PFSK-1 (cell line): ENCODE results near the gene COG3.

Source experiments
- FOXP2 ChIP-seq: optimal IDR thresholded peaks from 2 replicates; pipeline ENCODE3; 2011; ENCODE audit warnings: borderline replicate concordance, control low read depth, inconsistent platforms; ENCODE audit not compliant: insufficient read depth; ENCODE audit errors: extremely low read length, extremely low read depth
- POLR2AphosphoS5 ChIP-seq: IDR thresholded peaks from 2 replicates; pipeline ENCODE4 v1.6.1; 2012; ENCODE audit warnings: low read depth, mild to moderate bottlenecking, control low read depth, low read length, moderate library complexity
- SIN3A ChIP-seq: IDR thresholded peaks from 2 replicates; pipeline ENCODE4 v1.6.1; 2012; ENCODE audit warnings: mild to moderate bottlenecking, low read length, moderate library complexity, borderline replicate concordance; ENCODE audit not compliant: insufficient read depth
- TAF1 ChIP-seq: IDR thresholded peaks from 2 replicates; pipeline ENCODE4 v1.6.1; 2012; ENCODE audit warnings: low read length, control low read depth, borderline replicate concordance; ENCODE audit not compliant: insufficient read depth
- TF ChIP-seq, protein P1 (sequence below), 2 experiments: IDR thresholded peaks; 2 replicates each; pipeline versions ENCODE4 v1.6.1 to v1.8.0; 2011 to 2012; ENCODE audit warnings: low read depth in 2 of 2, low read length in 2 of 2, control low read depth in 1 of 2, inconsistent platforms in 1 of 2, mild to moderate bottlenecking in 1 of 2, moderate library complexity in 1 of 2; ENCODE audit not compliant: insufficient read depth in 1 of 2

Gene COG3

DNA sequence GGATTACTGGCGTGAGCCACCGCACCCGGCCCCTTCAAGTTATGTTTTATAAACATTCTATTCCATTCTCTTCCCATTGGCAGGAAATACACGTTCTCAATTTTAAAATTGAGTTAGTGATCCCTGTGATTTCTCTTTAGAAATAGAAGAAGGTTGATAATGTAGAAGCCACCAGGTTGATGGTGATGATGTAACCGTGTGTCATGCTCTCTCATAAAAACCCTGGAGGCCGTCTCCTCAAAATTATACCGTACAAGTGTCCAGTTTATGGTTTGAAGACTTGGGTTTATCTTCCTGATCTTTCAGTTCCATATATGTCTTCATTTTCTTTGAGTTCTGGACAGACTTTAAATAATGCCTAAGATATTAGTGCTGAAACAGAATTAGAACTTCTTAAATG lies 32.2 kb downstream of the COG3 start:
- TF ChIP-seq POLR2AphosphoS5 (no peak), FOXP2 (no peak), SIN3A (no peak), TAF1 (no peak)
- TF ChIP-seq, protein P1, sequence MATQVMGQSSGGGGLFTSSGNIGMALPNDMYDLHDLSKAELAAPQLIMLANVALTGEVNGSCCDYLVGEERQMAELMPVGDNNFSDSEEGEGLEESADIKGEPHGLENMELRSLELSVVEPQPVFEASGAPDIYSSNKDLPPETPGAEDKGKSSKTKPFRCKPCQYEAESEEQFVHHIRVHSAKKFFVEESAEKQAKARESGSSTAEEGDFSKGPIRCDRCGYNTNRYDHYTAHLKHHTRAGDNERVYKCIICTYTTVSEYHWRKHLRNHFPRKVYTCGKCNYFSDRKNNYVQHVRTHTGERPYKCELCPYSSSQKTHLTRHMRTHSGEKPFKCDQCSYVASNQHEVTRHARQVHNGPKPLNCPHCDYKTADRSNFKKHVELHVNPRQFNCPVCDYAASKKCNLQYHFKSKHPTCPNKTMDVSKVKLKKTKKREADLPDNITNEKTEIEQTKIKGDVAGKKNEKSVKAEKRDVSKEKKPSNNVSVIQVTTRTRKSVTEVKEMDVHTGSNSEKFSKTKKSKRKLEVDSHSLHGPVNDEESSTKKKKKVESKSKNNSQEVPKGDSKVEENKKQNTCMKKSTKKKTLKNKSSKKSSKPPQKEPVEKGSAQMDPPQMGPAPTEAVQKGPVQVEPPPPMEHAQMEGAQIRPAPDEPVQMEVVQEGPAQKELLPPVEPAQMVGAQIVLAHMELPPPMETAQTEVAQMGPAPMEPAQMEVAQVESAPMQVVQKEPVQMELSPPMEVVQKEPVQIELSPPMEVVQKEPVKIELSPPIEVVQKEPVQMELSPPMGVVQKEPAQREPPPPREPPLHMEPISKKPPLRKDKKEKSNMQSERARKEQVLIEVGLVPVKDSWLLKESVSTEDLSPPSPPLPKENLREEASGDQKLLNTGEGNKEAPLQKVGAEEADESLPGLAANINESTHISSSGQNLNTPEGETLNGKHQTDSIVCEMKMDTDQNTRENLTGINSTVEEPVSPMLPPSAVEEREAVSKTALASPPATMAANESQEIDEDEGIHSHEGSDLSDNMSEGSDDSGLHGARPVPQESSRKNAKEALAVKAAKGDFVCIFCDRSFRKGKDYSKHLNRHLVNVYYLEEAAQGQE (IDR thresholded peaks at IDR 0.05; ENCODE audit: insufficient read depth in 1 of 2, low read depth in 2 of 2, low read length in 2 of 2), result no peak

GRCh38 chr13:45500492-45501174 lies 35.9 kb downstream of the COG3 start:
- TF ChIP-seq FOXP2 (no peak), POLR2AphosphoS5 (no peak), TAF1 (no peak), SIN3A (no peak)
- TF ChIP-seq, protein P1 (IDR thresholded peaks at IDR 0.05; ENCODE audit: insufficient read depth in 1 of 2, low read depth in 2 of 2, low read length in 2 of 2), result no peak

DNA sequence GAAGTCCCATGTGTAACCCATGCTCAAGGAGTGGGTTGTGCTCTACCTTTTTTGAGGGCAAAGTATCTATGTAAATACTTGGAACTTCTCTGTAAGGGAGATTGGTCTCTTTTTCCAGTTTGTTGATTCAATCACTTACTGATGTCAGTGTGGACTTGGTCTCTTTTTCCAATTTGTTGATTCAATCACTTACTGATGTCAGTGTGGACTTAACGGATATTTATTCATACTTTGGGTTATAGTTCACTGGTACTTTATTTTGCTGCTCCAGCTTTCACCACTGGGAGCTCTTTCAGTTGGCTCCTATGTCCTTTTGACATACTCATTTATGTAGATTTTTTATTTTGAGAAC lies 36.4 kb downstream of the COG3 start:
- TF ChIP-seq, protein P1 (IDR thresholded peaks at IDR 0.05; ENCODE audit: insufficient read depth in 1 of 2, low read depth in 2 of 2, low read length in 2 of 2), result no peak
- TF ChIP-seq POLR2AphosphoS5 (no peak), FOXP2 (no peak), SIN3A (no peak), TAF1 (no peak)

GRCh38 chr13:45503658-45504057 lies 38.9 kb downstream of the COG3 start:
- TF ChIP-seq SIN3A (no peak), POLR2AphosphoS5 (no peak), TAF1 (no peak), FOXP2 (no peak)
- TF ChIP-seq, protein P1 (IDR thresholded peaks at IDR 0.05; ENCODE audit: insufficient read depth in 1 of 2, low read depth in 2 of 2, low read length in 2 of 2), result no peak
